Tibial artery (tissue), 4 donors: ENCODE data around the gene FLOT1.

Experiments
- DNase-seq, 2 donors: peaks; one replicate each; pipeline ENCODE4 v3.0.0-alpha.2; 2019
- H3K27ac ChIP-seq, 2 donors: fragments of 200-600 bp; sonication (generic) in 1 of 2; 1 replicate in 1 of 2; 2 replicates in 1 of 2; pipeline ENCODE4 v1.5.1; 2018 to 2019; ENCODE audit warnings: mild to moderate bottlenecking in 1 of 2
- H3K27me3 ChIP-seq, 2 donors: fragments of 200-600 bp; sonication (generic) in 1 of 2; one replicate each; pipeline versions ENCODE4 v1.5.1 to v1.6.0; 2016 to 2019
- H3K36me3 ChIP-seq, 3 donors: fragments of 200-600 bp; sonication (generic) in 2 of 3; one replicate each; pipeline ENCODE4 v1.5.1; 2016 to 2019; ENCODE audit warnings: mild to moderate bottlenecking in 2 of 3
- H3K4me1 ChIP-seq, 4 donors: fragments of 200-600 bp; sonication (generic) in 2 of 4; 1 replicate in 3 of 4; 2 replicates in 1 of 4; pipeline ENCODE4 v1.5.1; 2016 to 2019
- H3K4me3 ChIP-seq, 2 donors: fragments of 200-600 bp; sonication (generic) in 1 of 2; 1 replicate in 1 of 2; 2 replicates in 1 of 2; pipeline ENCODE4 v1.5.1; 2018 to 2019; ENCODE audit warnings: mild to moderate bottlenecking in 2 of 2
- H3K9me3 ChIP-seq, 3 donors: fragments of 200-600 bp; sonication (generic) in 1 of 3; one replicate each; pipeline ENCODE4 v1.5.1; 2016 to 2019
- intact Hi-C: fragments of 100-400 bp; cut with DNase I; formaldehyde crosslinking; loops from one replicate; pipeline ENCODE4 v1.15.0; 2023; ENCODE audit warnings: low total_unique reads
- TF ChIP-seq, protein P1 (sequence below), 2 experiments: fragments of 200-600 bp in 1 of 2; fragments of 450-650 bp in 1 of 2; IDR thresholded peaks; one replicate each; pipeline ENCODE4 v1.5.1; 2017 to 2019; ENCODE audit warnings: antibody characterized with exemption in 2 of 2, mild to moderate bottlenecking in 1 of 2, moderate library complexity in 1 of 2

FLOT1 gene

DNA sequence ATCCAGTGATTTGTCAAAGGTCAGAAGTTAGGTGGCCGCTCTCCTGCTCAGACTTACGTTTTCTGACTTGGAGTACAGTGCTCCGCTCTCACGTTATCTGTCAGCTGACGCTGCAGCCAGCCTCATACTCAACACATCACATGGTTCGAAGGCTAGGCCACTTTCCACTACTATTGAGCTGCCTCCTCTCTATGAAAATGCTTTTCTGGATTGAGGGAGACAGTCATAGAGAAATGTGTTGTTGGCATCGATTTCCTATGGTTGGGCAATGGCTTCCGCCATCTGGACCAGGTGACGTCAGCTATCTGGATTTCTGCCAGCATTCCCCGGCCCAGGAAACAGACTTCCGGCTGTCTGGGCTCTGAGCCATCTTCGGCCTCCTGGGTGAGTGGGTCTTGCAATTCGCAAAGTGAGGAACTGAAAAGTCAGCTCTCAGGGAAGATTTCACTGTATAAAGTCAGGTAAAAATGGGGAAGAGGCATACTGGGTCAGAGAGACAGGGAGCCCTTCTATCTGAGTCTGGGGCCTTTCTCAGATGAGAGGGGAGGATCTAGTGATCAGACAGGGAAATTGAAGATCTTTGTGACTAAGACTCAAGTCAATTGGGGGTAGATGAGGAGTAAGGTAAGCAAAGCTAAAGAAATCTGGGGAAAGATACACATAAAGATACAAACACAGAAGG lies 39.4 kb upstream of the FLOT1 start:
- intact Hi-C loops = loop anchor here (1.0 kb wide), 1 partner anchor 39 kb away; no protein-coding TSS in a partner anchor
- no peaks in the 10 kb centered on the region for H3K27me3 ChIP-seq
- DNase-seq = peak; percentile 94 to 98
- no peaks in the 10 kb centered on the region for H3K9me3 ChIP-seq
- peaks cover 4 to 49% (median 42%) of the 10 kb centered on the region in 4 donors for H3K4me1 ChIP-seq
- H3K27ac ChIP-seq = peak overlapping the region; percentile 78 to 89
- H3K36me3 ChIP-seq = no peaks in the 10 kb centered on the region
- no peak overlapping the region for H3K4me3 ChIP-seq
- TF ChIP-seq, protein P1, sequence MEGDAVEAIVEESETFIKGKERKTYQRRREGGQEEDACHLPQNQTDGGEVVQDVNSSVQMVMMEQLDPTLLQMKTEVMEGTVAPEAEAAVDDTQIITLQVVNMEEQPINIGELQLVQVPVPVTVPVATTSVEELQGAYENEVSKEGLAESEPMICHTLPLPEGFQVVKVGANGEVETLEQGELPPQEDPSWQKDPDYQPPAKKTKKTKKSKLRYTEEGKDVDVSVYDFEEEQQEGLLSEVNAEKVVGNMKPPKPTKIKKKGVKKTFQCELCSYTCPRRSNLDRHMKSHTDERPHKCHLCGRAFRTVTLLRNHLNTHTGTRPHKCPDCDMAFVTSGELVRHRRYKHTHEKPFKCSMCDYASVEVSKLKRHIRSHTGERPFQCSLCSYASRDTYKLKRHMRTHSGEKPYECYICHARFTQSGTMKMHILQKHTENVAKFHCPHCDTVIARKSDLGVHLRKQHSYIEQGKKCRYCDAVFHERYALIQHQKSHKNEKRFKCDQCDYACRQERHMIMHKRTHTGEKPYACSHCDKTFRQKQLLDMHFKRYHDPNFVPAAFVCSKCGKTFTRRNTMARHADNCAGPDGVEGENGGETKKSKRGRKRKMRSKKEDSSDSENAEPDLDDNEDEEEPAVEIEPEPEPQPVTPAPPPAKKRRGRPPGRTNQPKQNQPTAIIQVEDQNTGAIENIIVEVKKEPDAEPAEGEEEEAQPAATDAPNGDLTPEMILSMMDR (IDR thresholded peaks at IDR 0.05) = peak in 1 of 2 experiments; percentile 6

DNA sequence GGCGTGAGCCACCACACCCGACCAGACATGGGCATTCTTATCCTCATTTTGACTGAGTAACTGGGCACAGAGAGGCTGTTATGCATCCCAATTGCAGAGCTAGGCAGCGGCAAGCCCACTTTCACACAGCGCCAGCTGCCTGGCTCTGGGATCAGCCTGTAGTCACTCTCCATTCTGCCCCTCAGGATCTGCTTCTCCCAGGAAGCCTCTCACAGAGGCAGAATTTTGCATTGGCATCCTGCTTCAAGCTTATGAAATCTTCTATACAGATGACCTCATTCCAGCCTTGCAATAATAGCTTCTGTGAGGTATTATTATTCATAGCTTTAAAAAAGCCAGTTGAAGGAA lies 38.9 kb upstream of the FLOT1 start:
- DNase-seq = no peak
- H3K9me3 ChIP-seq = no peaks in the 10 kb centered on the region
- TF ChIP-seq, protein P1 (IDR thresholded peaks at IDR 0.05) = no peak
- H3K4me3 ChIP-seq = no peak overlapping the region
- H3K4me1 ChIP-seq = peaks cover 4 to 49% (median 42%) of the 10 kb centered on the region in 4 donors
- peak overlapping the region; percentile 78 to 89 for H3K27ac ChIP-seq
- intact Hi-C loops = loop anchor here (1.0 kb wide), 1 partner anchor 38 kb away; no protein-coding TSS in a partner anchor
- H3K36me3 ChIP-seq = no peaks in the 10 kb centered on the region
- H3K27me3 ChIP-seq = no peaks in the 10 kb centered on the region

DNA sequence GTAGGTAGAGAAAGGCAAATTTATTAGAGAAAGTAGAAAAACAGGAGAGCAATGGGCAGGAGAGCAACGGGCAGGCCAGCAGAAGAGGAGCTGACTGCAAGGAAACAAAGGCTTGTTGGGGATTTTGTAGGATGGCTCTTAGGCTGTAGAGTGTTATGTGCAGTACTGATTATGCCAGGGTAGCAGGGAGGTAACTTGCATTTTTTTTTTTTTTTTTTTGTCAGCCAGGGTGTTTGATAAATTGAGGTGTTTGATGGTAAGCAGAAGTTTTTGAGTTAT lies 38.1 kb upstream of the FLOT1 start:
- TF ChIP-seq, protein P1 (IDR thresholded peaks at IDR 0.05) = no peak
- Histone ChIP-seq H3K4me1 (peaks cover 4 to 49% (median 42%) of the 10 kb centered on the region in 4 donors), H3K27me3 (no peaks in the 10 kb centered on the region), H3K9me3 (no peaks in the 10 kb centered on the region), H3K36me3 (no peaks in the 10 kb centered on the region), H3K27ac (peak overlapping the region; percentile 78 to 89), H3K4me3 (no peak overlapping the region)
- no peak for DNase-seq
- intact Hi-C loops = no loop called here

DNA sequence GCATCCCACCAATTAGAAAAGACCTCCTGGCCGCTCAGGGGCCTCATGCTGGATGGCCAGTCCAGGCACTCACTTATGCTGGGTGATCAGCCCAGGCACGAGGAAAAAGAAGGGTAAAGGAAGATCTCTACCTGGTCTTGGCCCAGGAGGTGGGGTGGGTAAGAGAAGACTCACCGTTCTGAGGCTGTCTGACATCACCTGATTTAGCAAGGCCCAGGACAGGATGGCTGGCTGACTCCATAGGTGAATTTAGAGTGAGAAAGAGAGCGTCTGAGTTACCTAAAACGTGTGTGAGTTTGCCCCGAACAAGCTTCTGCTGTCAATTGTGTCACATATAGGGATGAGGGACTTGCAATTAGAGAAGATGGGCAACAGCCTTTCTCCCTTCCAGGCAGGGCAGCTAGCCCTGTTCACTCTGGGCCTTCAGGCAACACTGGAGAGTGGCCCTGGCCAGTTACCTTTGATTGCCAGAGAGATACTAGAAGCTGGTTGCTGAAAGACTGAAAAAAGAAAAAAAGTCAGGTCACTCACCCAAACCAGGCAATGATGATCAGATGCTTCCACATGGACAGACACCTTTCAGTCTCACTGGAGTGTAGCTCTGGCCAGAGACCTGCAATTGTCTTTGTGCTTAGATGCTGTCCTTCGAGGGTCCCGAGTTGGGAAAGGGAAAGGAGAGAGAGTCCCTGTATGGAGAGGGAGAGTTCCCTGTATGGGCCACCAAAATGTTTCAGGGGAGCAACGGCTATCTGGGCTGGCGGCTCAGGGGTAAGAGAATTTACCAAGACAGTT lies 37.6 kb upstream of the FLOT1 start:
- intact Hi-C loops = no loop called here
- Histone ChIP-seq H3K4me1 (peaks cover 4 to 49% (median 42%) of the 10 kb centered on the region in 4 donors), H3K4me3 (no peak overlapping the region), H3K27me3 (no peaks in the 10 kb centered on the region), H3K36me3 (no peaks in the 10 kb centered on the region), H3K9me3 (no peaks in the 10 kb centered on the region), H3K27ac (peak overlapping the region; percentile 71 to 89)
- DNase-seq = no peak
- TF ChIP-seq, protein P1 (IDR thresholded peaks at IDR 0.05) = no peak

DNA sequence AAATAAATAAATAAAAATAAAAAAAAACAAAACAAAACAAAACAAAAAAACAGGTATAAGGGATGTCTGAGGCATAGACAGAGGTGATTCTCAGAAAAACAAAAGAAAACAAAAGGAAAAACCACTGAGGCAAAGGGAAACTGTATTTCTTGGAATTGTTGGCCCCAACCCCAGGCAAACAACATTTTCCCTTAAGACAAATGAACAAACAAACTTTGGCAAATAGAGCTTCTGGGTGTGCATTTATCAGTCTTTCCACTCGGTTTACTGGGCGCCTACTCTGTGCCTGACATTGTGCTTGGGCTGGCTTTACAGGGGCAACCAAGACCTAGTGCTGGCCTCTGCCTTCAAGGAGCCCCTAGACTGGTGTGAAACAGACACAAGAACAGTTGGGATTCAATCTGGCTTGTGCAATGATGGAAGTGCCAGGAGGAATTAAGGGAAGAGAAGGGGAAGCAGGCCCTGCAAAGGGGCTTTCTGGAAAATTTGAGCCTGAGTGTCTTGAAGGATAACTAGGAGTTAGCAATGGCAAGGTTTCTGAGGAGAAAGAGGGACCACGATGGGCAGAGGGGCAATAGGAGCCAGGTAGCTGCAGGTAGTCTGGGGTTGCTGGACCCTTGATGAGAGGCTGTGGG lies 35.6 kb upstream of the FLOT1 start:
- no peaks in the 10 kb centered on the region for H3K27me3 ChIP-seq
- no peaks in the 10 kb centered on the region for H3K36me3 ChIP-seq
- peaks cover 4 to 49% (median 42%) of the 10 kb centered on the region in 4 donors for H3K4me1 ChIP-seq
- no peaks in the 10 kb centered on the region for H3K9me3 ChIP-seq
- intact Hi-C loops = no loop called here
- no peak for DNase-seq
- H3K4me3 ChIP-seq = no peak overlapping the region
- TF ChIP-seq, protein P1 (IDR thresholded peaks at IDR 0.05) = no peak
- H3K27ac ChIP-seq = peak overlapping the region; percentile 71 to 89
